ENCODE data around the gene DLGAP1.

The DLGAP1 gene

DNA sequence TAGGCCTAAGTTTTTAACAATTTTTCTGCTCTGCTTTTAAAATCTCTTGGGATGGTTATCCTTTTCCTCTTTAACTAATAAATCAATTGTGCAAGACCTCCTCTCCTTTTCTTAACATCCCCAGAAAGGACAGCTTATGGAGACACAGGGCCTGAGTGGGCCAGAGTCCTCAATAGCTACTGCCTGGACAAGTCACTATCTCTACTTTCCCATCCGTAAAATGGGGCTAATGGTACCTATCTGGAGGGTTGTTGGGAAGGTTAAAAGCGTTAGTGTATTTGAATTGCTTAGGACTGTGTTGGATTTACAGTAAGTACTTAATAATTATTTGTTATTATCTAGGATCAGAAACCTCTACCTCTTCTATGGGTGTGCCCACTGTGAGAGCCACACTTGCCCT is 945.1 kb downstream of the DLGAP1 start:
- DNase-seq: no peak

DNA sequence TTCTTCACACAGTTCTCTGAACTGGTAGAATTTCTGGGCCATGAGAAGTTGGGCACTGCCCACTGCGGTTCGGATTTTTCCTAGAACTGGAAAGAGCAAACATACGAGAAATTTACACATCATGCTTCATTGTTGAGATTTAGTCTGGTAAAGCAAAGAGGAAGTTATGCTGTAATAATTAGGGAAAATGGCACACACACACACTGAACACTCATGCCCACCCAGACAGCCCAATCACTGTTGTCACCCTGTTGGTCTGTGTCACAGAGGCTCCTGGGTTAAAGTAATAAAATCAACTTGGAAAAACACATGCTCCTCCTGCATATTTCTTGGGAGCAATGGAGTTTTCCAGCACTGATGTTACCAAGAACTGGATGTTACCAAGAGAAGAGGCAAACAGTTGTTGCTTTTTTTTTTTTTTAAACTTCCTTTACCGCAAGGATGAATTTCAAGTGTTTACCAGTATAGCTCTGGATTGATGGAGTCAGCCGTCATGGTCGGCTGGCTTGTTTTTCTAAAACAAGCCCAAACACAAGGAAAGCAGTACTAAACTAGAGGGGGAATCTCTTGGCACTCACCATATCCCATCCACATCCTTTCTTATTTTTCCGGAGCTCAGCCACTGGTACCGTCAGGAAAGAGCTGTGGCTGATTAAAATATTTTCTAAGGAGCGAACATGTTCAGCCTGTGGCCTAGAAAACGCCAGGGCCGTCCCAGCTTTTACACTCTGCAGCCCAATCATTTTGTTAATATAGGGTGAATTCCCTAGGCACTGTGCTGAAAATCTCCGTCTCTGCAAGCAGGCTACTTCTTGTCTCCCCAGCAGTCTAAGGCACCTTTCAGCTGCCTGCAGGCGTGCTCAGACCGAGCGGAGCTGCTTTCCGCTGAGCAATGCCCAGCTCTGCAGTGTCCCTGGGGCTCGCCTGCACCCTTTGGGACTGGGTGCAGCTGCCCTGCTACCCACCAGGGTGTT is 946.2 kb downstream of the DLGAP1 start:
- DNase-seq: no peak

DNA sequence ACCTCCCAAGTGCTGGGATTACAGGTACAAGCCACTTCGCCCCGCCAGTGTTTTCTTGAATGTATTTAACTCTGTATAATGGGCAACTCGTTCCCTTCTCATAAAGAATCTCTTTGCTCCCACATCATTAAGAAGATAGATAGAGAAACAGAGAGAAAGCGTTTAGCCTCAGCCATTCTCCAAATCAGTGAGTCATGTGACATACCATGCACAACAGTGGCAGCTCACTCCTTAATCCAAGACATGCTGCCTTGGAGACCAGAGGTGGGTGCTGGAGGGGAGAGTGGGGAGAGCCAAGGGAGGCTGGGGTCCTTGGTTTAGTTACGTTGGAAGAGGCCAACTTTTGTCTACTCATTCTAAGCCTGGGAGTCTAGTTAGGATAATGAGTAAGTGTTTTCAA is 950.5 kb downstream of the DLGAP1 start:
- DNase-seq: no peak

DNA sequence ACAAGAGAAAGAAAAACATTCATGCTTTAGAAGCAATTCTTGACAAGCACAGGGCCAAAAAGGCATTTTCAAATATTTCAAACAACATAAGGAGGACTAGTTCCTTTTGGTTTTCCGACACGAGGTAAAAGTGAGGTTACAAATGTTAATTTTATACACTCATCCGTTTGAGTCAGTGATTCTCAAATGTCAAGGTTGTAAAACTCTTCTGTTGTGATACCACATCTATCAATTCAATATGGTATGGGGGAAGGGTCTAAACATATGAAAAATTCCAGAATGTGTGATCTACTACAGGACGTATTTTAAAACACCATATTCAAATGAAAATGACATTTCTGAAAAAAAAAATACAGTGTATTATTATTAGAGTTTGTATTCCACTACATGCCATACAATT is 952.5 kb downstream of the DLGAP1 start:
- no peak for DNase-seq

GRCh38 chr18:3500016-3500415 is 955.1 kb downstream of the DLGAP1 start:
- DNase-seq: no peak

GRCh38 chr18:3499501-3499900 is 955.6 kb downstream of the DLGAP1 start:
- no peak for DNase-seq

GRCh38 chr18:3498698-3499471 is 956.2 kb downstream of the DLGAP1 start:
- no peak for DNase-seq

DNA sequence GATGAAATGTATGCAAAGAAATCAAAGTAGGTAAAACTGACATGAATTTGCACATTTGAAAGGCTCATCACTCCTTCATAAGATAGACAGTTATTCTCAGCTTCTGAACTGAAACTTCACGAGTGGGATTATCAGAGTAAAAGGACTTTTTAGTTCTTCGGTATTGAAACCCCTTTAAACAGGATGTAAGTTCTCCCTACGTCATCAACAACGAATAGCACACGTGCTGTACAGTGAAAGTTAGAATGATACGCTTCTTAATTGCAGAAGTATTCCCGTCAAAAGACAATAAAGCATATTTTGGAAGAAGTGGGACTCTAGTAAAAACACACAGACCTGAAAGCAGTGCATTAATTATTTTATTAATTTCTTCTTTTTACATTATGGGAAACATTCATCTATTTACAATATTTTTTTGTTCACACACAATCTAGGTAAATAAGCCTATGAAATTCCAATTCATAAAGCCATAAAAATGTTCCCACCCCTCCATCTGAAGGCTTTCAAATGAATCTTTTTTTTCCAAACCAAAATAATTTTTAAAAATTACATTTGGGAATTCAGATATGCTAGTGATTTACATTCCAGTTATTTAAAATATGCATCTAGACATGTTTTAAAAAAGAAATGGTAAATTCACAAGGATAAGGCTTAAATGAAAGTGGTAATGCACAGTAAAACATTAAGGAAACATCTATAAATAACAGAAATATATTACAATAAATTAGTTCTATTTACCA is 959.2 kb downstream of the DLGAP1 start:
- DNase-seq: no peak

GRCh38 chr18:3494569-3494968 is 960.5 kb downstream of the DLGAP1 start:
- no peak for DNase-seq

- no peak for DNase-seq
These were observed 960.9 kb downstream of the DLGAP1 start for GRCh38 chr18:3494245-3494526.

GRCh38 chr18:3493501-3494244 is 961.4 kb downstream of the DLGAP1 start:
- no peak for DNase-seq

- DNase-seq: no peak
These were observed 962.4 kb downstream of the DLGAP1 start for GRCh38 chr18:3492721-3493120.

DNA sequence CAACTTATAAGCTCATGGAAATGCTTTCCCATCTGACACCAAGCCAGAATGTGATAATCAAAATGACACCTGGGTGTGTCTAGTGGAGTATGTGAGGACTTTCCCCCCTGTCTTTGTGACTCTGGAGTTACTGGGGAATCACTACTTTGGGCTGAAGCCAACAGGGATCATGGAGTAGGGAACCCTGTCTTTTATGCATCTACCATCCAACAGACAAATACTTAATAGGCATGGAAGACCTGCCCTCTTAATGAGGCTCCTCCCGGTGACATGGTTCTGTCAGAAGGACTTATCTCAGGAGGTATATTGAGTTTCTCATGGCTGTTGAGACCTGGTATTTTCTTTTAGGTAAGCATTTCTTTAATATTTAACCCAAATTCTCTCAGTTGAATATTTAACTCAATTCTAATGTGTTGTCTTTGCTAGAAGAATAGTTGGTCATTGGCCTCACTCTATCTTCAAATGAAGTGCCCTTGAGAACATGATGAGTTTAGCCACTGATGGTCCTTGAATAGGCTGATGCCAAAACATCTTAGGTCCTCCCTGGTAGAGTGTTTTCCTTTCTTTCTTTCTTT is 963.0 kb downstream of the DLGAP1 start:
- no peak for DNase-seq

- DNase-seq: no peak
These were observed 965.6 kb downstream of the DLGAP1 start for GRCh38 chr18:3489462-3489861.

- DNase-seq: no peak
These were observed 968.6 kb downstream of the DLGAP1 start for GRCh38 chr18:3486512-3486911.

- DNase-seq: no peak
These were observed 969.7 kb downstream of the DLGAP1 start for GRCh38 chr18:3485153-3486149.

- DNase-seq: no peak
These were observed 972.8 kb downstream of the DLGAP1 start for GRCh38 chr18:3482258-3482657.

DNA sequence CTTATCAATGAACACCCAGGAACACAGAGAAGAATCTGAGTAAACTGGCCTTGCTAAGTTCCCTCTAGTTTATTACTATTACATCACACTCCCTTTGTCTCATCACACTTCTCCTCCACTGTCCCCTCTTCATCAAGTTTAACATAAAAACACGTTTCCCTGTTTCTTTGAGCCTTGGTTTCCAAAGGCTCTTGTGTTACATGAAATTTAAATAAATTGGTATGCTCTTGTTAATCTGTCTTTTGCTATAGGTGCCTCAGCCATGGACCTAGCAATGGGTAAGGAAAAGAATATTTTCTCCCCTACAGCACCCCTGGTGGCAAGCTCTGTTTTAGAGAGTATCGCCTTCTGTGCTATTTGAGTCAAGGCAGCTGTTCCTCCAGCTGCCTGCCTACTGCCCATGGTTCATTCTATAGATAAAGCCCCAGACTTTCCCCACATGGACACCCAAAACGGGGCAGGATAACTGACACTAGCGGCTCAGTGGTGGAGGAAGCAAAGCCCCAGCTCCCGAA is 973.4 kb downstream of the DLGAP1 start:
- DNase-seq: no peak

DNA sequence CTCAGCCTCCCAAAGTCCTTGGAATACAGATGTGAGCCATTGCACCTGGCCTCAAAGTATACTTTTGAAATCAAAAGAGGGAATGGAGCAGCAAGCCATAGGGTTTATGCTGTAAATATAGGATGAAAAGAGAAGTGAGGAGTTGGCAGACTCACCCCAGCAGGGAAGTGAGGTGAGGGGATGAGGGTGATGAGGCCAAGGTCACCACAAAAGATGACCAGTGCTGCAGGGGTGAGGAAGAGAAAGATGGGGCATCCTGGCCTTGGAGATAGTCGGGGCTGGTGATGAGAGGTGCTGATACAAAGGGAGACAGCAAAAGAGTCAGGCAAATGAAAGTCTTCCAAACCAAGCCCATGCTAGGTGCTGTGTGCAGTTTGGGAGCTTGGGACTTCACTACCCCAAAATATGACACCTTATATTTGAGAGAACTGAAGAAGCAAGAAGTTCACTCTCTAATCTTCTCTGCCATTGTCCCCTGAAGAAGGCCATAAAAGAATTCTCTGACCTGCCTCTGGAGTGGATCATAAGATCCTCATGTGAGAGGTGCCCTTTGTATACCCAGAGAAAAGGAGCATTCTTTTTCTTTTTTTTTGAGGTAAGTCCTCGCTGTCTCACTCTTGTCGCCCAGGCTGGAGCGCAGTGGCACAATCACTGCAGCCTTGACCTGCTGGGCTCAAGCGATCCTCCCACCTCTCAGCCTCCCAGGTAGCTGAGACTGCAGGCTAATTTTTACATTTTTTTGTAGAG is 974.1 kb downstream of the DLGAP1 start:
- no peak for DNase-seq

GRCh38 chr18:3479978-3480509 is 975.1 kb downstream of the DLGAP1 start:
- no peak for DNase-seq

Data from activated CD4-positive, alpha-beta T cell treated with anti-CD3 and anti-CD28 coated beads for 1 hour (primary cell).